ENCODE results near the gene FAM184B.

GRCh38 chr4:17814140-17814539, 32.7 kb upstream of the FAM184B start:
- TF ChIP-seq ZNF510 (tag by site-specific recombination; IDR thresholded peaks at IDR 0.05; ENCODE audit: insufficient replicate concordance) (no peak), ZBTB8A (tag by site-specific recombination; IDR thresholded peaks at IDR 0.05) (no peak)
- TF ChIP-seq, protein P1, sequence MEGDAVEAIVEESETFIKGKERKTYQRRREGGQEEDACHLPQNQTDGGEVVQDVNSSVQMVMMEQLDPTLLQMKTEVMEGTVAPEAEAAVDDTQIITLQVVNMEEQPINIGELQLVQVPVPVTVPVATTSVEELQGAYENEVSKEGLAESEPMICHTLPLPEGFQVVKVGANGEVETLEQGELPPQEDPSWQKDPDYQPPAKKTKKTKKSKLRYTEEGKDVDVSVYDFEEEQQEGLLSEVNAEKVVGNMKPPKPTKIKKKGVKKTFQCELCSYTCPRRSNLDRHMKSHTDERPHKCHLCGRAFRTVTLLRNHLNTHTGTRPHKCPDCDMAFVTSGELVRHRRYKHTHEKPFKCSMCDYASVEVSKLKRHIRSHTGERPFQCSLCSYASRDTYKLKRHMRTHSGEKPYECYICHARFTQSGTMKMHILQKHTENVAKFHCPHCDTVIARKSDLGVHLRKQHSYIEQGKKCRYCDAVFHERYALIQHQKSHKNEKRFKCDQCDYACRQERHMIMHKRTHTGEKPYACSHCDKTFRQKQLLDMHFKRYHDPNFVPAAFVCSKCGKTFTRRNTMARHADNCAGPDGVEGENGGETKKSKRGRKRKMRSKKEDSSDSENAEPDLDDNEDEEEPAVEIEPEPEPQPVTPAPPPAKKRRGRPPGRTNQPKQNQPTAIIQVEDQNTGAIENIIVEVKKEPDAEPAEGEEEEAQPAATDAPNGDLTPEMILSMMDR (tag by site-specific recombination; IDR thresholded peaks at IDR 0.05) = no peak
